SK-N-SH treated with all-trans-retinoic acid at 6 μM for 48 hours (cell line): Measurements from ENCODE around the gene RGS7.

Experiments used
- ATAC-seq: fragments of 200-7000 bp; cut with Tn5 transposase; 3 replicates; pipeline ENCODE4 v1.9.1; 2020; ENCODE audit warnings: mild to moderate bottlenecking, moderate library complexity
- ARNTL ChIP-seq: fragments of 450-650 bp; formaldehyde crosslinking; IDR thresholded peaks from 2 replicates; pipeline ENCODE4 v1.5.0; 2020; ENCODE audit warnings: low read depth, mild to moderate bottlenecking, moderate library complexity, borderline replicate concordance
- BACH2 ChIP-seq: fragments of 250-450 bp; sonication (Bioruptor Pico); IDR thresholded peaks from 2 replicates; pipeline ENCODE4 v1.9.0; 2021; ENCODE audit warnings: mild to moderate bottlenecking, borderline replicate concordance
- CREB5 ChIP-seq: fragments of 250-450 bp; sonication (Bioruptor Pico); IDR thresholded peaks from 2 replicates; pipeline ENCODE4 v1.5.1; 2020; ENCODE audit warnings: low read depth, mild to moderate bottlenecking, moderate library complexity
- CSDC2 ChIP-seq: fragments of 250-450 bp; sonication (Bioruptor Pico); IDR thresholded peaks from 2 replicates; pipeline ENCODE4 v1.5.0; 2020; ENCODE audit warnings: mild to moderate bottlenecking, moderate library complexity
- ESRRG ChIP-seq: fragments of 250-450 bp; sonication (Bioruptor Pico); IDR thresholded peaks from 2 replicates; pipeline ENCODE4 v1.6.1; 2021; ENCODE audit warnings: mild to moderate bottlenecking
- GLIS3 ChIP-seq: fragments of 250-450 bp; sonication (Bioruptor Pico); IDR thresholded peaks from 2 replicates; pipeline ENCODE4 v1.5.0; 2020; ENCODE audit warnings: mild to moderate bottlenecking, moderate library complexity
- ISL1 ChIP-seq: fragments of 250-450 bp; sonication (Bioruptor Pico); IDR thresholded peaks from 2 replicates; pipeline ENCODE4 v2.1.2; 2022; ENCODE audit warnings: mild to moderate bottlenecking, moderate library complexity
- OSR1 ChIP-seq: fragments of 250-450 bp; sonication (Bioruptor Pico); IDR thresholded peaks from 2 replicates; pipeline ENCODE4 v1.8.0; 2022; ENCODE audit warnings: moderate library complexity, mild to moderate bottlenecking, inconsistent platforms
- PPARA ChIP-seq: fragments of 250-450 bp; sonication (Bioruptor Pico); IDR thresholded peaks from 2 replicates; pipeline ENCODE4 v1.5.0; 2020; ENCODE audit warnings: mild to moderate bottlenecking, borderline replicate concordance
- SNAI2 ChIP-seq: fragments of 250-450 bp; sonication (Bioruptor Pico); IDR thresholded peaks from 2 replicates; pipeline ENCODE4 v1.5.0; 2020; ENCODE audit warnings: mild to moderate bottlenecking, moderate library complexity
- TCF4 ChIP-seq: fragments of 250-450 bp; sonication (Bioruptor Pico); IDR thresholded peaks from 2 replicates; pipeline ENCODE4 v1.8.0; 2021; ENCODE audit warnings: mild to moderate bottlenecking, moderate library complexity, borderline replicate concordance
- TOX ChIP-seq: fragments of 250-450 bp; sonication (Bioruptor Pico); IDR thresholded peaks from 2 replicates; pipeline ENCODE4 v1.8.0; 2021; ENCODE audit warnings: mild to moderate bottlenecking, moderate library complexity, borderline replicate concordance
- TSHZ2 ChIP-seq: fragments of 250-450 bp; sonication (Bioruptor Pico); IDR thresholded peaks from 2 replicates; pipeline ENCODE4 v1.5.0; 2020; ENCODE audit warnings: mild to moderate bottlenecking, moderate library complexity
- ZC3H10 ChIP-seq: fragments of 250-450 bp; sonication (Bioruptor Pico); IDR thresholded peaks from 2 replicates; pipeline ENCODE4 v1.5.1; 2021; ENCODE audit warnings: mild to moderate bottlenecking, moderate library complexity
- ZFP3 ChIP-seq: fragments of 250-450 bp; sonication (Bioruptor Pico); IDR thresholded peaks from 2 replicates; pipeline ENCODE4 v1.5.0; 2020; ENCODE audit warnings: mild to moderate bottlenecking, moderate library complexity
- ZFP30 ChIP-seq: fragments of 450-650 bp; formaldehyde crosslinking; IDR thresholded peaks from 2 replicates; pipeline ENCODE4 v1.5.0; 2022; ENCODE audit warnings: mild to moderate bottlenecking, moderate library complexity
- ZNF565 ChIP-seq: fragments of 450-650 bp; formaldehyde crosslinking; conservative IDR thresholded peaks from 2 replicates; pipeline ENCODE4 v1.5.0; 2020; ENCODE audit warnings: low read depth, mild to moderate bottlenecking, moderate library complexity
- ZNF70 ChIP-seq: fragments of 450-650 bp; formaldehyde crosslinking; IDR thresholded peaks from 2 replicates; pipeline ENCODE4 v1.5.0; 2020; ENCODE audit warnings: mild to moderate bottlenecking, moderate library complexity
- ZNF8 ChIP-seq: fragments of 450-650 bp; formaldehyde crosslinking; IDR thresholded peaks from 2 replicates; pipeline ENCODE4 v1.5.0; 2020; ENCODE audit warnings: mild to moderate bottlenecking, moderate library complexity
- TF ChIP-seq, protein P1 (sequence below): fragments of 250-450 bp; sonication (Bioruptor Pico); IDR thresholded peaks from 2 replicates; pipeline ENCODE4 v1.5.1; 2021; ENCODE audit warnings: mild to moderate bottlenecking, moderate library complexity
- TF ChIP-seq, protein P2 (sequence below): fragments of 250-450 bp; sonication (Bioruptor Pico); IDR thresholded peaks from 2 replicates; pipeline ENCODE4 v1.8.0; 2020; ENCODE audit warnings: mild to moderate bottlenecking, moderate library complexity, borderline replicate concordance
- TF ChIP-seq, protein P3 (sequence below): fragments of 250-450 bp; sonication (Bioruptor Pico); IDR thresholded peaks from 2 replicates; pipeline ENCODE4 v1.8.0; 2021; ENCODE audit warnings: low read depth, mild to moderate bottlenecking, moderate library complexity, borderline replicate concordance

The RGS7 gene

GRCh38 chr1:241215203-241215602, 141.8 kb downstream of the RGS7 start:
- TF ChIP-seq TCF4 (CRISPR knock-in tag) (no peak), TOX (CRISPR knock-in tag) (no peak), CSDC2 (no peak), ARNTL (no peak), ISL1 (CRISPR knock-in tag) (no peak), GLIS3 (no peak), ESRRG (CRISPR knock-in tag) (no peak), ZC3H10 (CRISPR knock-in tag) (no peak), BACH2 (CRISPR knock-in tag) (no peak), TSHZ2 (CRISPR knock-in tag) (no peak), SNAI2 (CRISPR knock-in tag) (no peak), CREB5 (no peak), ZNF565 (CRISPR knock-in tag) (no peak), ZFP3 (CRISPR knock-in tag) (no peak), ZNF8 (CRISPR knock-in tag) (no peak), OSR1 (CRISPR knock-in tag) (no peak)
- TF ChIP-seq, protein P1, sequence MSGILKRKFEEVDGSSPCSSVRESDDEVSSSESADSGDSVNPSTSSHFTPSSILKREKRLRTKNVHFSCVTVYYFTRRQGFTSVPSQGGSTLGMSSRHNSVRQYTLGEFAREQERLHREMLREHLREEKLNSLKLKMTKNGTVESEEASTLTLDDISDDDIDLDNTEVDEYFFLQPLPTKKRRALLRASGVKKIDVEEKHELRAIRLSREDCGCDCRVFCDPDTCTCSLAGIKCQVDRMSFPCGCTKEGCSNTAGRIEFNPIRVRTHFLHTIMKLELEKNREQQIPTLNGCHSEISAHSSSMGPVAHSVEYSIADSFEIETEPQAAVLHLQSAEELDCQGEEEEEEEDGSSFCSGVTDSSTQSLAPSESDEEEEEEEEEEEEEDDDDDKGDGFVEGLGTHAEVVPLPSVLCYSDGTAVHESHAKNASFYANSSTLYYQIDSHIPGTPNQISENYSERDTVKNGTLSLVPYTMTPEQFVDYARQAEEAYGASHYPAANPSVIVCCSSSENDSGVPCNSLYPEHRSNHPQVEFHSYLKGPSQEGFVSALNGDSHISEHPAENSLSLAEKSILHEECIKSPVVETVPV (CRISPR knock-in tag), result no peak
- TF ChIP-seq, protein P2, sequence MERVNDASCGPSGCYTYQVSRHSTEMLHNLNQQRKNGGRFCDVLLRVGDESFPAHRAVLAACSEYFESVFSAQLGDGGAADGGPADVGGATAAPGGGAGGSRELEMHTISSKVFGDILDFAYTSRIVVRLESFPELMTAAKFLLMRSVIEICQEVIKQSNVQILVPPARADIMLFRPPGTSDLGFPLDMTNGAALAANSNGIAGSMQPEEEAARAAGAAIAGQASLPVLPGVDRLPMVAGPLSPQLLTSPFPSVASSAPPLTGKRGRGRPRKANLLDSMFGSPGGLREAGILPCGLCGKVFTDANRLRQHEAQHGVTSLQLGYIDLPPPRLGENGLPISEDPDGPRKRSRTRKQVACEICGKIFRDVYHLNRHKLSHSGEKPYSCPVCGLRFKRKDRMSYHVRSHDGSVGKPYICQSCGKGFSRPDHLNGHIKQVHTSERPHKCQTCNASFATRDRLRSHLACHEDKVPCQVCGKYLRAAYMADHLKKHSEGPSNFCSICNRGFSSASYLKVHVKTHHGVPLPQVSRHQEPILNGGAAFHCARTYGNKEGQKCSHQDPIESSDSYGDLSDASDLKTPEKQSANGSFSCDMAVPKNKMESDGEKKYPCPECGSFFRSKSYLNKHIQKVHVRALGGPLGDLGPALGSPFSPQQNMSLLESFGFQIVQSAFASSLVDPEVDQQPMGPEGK (CRISPR knock-in tag), result no peak
- TF ChIP-seq, protein P3, sequence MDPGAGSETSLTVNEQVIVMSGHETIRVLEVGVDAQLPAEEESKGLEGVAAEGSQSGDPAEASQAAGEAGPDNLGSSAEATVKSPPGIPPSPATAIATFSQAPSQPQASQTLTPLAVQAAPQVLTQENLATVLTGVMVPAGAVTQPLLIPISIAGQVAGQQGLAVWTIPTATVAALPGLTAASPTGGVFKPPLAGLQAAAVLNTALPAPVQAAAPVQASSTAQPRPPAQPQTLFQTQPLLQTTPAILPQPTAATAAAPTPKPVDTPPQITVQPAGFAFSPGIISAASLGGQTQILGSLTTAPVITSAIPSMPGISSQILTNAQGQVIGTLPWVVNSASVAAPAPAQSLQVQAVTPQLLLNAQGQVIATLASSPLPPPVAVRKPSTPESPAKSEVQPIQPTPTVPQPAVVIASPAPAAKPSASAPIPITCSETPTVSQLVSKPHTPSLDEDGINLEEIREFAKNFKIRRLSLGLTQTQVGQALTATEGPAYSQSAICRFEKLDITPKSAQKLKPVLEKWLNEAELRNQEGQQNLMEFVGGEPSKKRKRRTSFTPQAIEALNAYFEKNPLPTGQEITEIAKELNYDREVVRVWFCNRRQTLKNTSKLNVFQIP (CRISPR knock-in tag), result no peak
- ATAC-seq, result no peak

- no peak for ATAC-seq
- TF ChIP-seq TCF4 (CRISPR knock-in tag) (no peak), TOX (CRISPR knock-in tag) (no peak), ARNTL (no peak), ZFP30 (CRISPR knock-in tag) (no peak), ZFP3 (CRISPR knock-in tag) (no peak), ZNF70 (no peak), ZNF565 (CRISPR knock-in tag) (no peak), ZNF8 (CRISPR knock-in tag) (no peak), ZC3H10 (CRISPR knock-in tag) (no peak), OSR1 (CRISPR knock-in tag) (no peak), CSDC2 (no peak), TSHZ2 (CRISPR knock-in tag) (no peak), PPARA (no peak)
- TF ChIP-seq, protein P2 (CRISPR knock-in tag), result no peak
Measured at GRCh38 chr1:241213139-241213538, 143.9 kb downstream of the RGS7 start.
